ENCODE measurements around the gene TRIM44. TPM values are rescaled to one million over a fixed set of nuclear protein-coding genes. Genes with fewer than 3 reads are reported as not detected.

Gene TRIM44
- total RNA-seq, 3 donors from 2014 or later (not counting 1 experiment from before 2014, with no cell fraction given) = 47.0 to 62.6 (median 51.9) TPM

GRCh38 chr11:35814081-35814695 is 151.6 kb downstream of the TRIM44 start:
- Histone ChIP-seq H3K27me3 (ENCODE audit: control insufficient read depth, insufficient read depth, low read length) (no peaks in the 10 kb centered on the region), H3K36me3 (ENCODE audit: control insufficient read depth, insufficient read depth, low read length) (peaks cover 3% of the 10 kb centered on the region), H3K4me1 (ENCODE audit: control insufficient read depth, insufficient read depth, low read length) (no peaks in the 10 kb centered on the region), H3K9me3 (ENCODE audit: control insufficient read depth, insufficient read depth, low read length) (no peaks in the 10 kb centered on the region), H3K27ac (ENCODE audit: low read length) (no peak overlapping the region), H3K4me3 (ENCODE audit: low read length) (no peak overlapping the region)
- Mint-ChIP-seq H3K4me1 (peaks cover 7 to 9% of the 10 kb centered on the region in 2 donors), H3K27ac (no peak overlapping the region), H3K9me3 (no peaks in the 10 kb centered on the region), H3K36me3 (no peaks in the 10 kb centered on the region), H3K4me3 (no peak overlapping the region), H3K27me3 (ENCODE audit: low read depth in 2 of 2) (no peaks in the 10 kb centered on the region)
- 77% methylated on average over 7 of the region's 7 CpGs for WGBS (ENCODE audit: insufficient coverage)
- DNase-seq (no peak), ATAC-seq (no peak)
- intact Hi-C loops (cut with micrococcal nuclease) = no loop called here
- no peak for TF ChIP-seq CTCF (IDR thresholded peaks at IDR 0.05)

GRCh38 chr11:35814720-35815305 is 152.2 kb downstream of the TRIM44 start:
- H3K36me3 Mint-ChIP-seq = no peaks in the 10 kb centered on the region
- peaks cover 7 to 9% of the 10 kb centered on the region in 2 donors for H3K4me1 Mint-ChIP-seq
- Histone ChIP-seq H3K4me3 (ENCODE audit: low read length) (no peak overlapping the region), H3K27ac (ENCODE audit: low read length) (no peak overlapping the region), H3K4me1 (ENCODE audit: control insufficient read depth, insufficient read depth, low read length) (no peaks in the 10 kb centered on the region), H3K9me3 (ENCODE audit: control insufficient read depth, insufficient read depth, low read length) (no peaks in the 10 kb centered on the region), H3K27me3 (ENCODE audit: control insufficient read depth, insufficient read depth, low read length) (no peaks in the 10 kb centered on the region), H3K36me3 (ENCODE audit: control insufficient read depth, insufficient read depth, low read length) (peaks cover 3% of the 10 kb centered on the region)
- no peak overlapping the region for H3K27ac Mint-ChIP-seq
- DNase-seq (no peak), ATAC-seq (no peak)
- H3K9me3 Mint-ChIP-seq = no peaks in the 10 kb centered on the region
- no peak overlapping the region for H3K4me3 Mint-ChIP-seq
- no peaks in the 10 kb centered on the region for H3K27me3 Mint-ChIP-seq (ENCODE audit: low read depth in 2 of 2)
- no peak for TF ChIP-seq CTCF (IDR thresholded peaks at IDR 0.05)
- 93% methylated on average over 2 of the region's 3 CpGs for WGBS (ENCODE audit: insufficient coverage)
- intact Hi-C loops (cut with micrococcal nuclease) = no loop called here

GRCh38 chr11:35815556-35816315 is 153.2 kb downstream of the TRIM44 start:
- no peak for ATAC-seq
- H3K27ac ChIP-seq (ENCODE audit: low read length) = no peak overlapping the region
- H3K27me3 ChIP-seq (ENCODE audit: control insufficient read depth, insufficient read depth, low read length) = no peaks in the 10 kb centered on the region
- Mint-ChIP-seq H3K4me1 (peaks cover 7 to 9% of the 10 kb centered on the region in 2 donors), H3K27ac (no peak overlapping the region), H3K9me3 (no peaks in the 10 kb centered on the region), H3K36me3 (no peaks in the 10 kb centered on the region), H3K27me3 (ENCODE audit: low read depth in 2 of 2) (no peaks in the 10 kb centered on the region), H3K4me3 (no peak overlapping the region)
- intact Hi-C loops (cut with micrococcal nuclease) = no loop called here
- no peak overlapping the region for H3K4me3 ChIP-seq (ENCODE audit: low read length)
- no peak for TF ChIP-seq CTCF (IDR thresholded peaks at IDR 0.05)
- no peaks in the 10 kb centered on the region for H3K4me1 ChIP-seq (ENCODE audit: control insufficient read depth, insufficient read depth, low read length)
- WGBS (ENCODE audit: insufficient coverage) = 88% methylated on average over 5 of the region's 5 CpGs
- H3K36me3 ChIP-seq (ENCODE audit: control insufficient read depth, insufficient read depth, low read length) = no peaks in the 10 kb centered on the region
- DNase-seq = no peak
- no peaks in the 10 kb centered on the region for H3K9me3 ChIP-seq (ENCODE audit: control insufficient read depth, insufficient read depth, low read length)
